ENCODE results near the gene GNA14.

GRCh38 chr9:77697238-77697984, 49.3 kb upstream of the GNA14 start:
- TF ChIP-seq CTCF (IDR thresholded peaks at IDR 0.05) (no peak), POLR2A (IDR thresholded peaks at IDR 0.05) (no peak)
